B cell (primary cell): ENCODE results near the gene FAM219A. TPM values are rescaled to one million over a fixed set of nuclear protein-coding genes. Genes with fewer than 3 reads are reported as not detected.

Source experiments
- ATAC-seq: fragments of 200-7000 bp; cut with Tn5 transposase; one replicate; pipeline ENCODE4 v1.10.0; 2021; ENCODE audit warnings: low read depth, mild to moderate bottlenecking, moderate number of reproducible peaks, moderate library complexity
- CTCF ChIA-PET: fragments of 350-600 bp; sonication (Branson Sonifier 250); formaldehyde crosslinking; loops from one replicate; lab custom pipeline; 2021; ENCODE audit warnings: antibody characterized with exemption, inconsistent platforms; lab: Charles Lee
- POLR2A ChIA-PET: fragments of 350-600 bp; sonication (Branson Sonifier 250); formaldehyde crosslinking; loops from one replicate; lab custom pipeline; 2021; ENCODE audit warnings: antibody characterized with exemption; lab: Charles Lee
- DNase-seq: peaks from one replicate; pipeline ENCODE4 v3.0.0; 2013
- H2AFZ ChIP-seq: 2 replicates; pipeline ENCODE4 v1.6.1; 2012; ENCODE audit warnings: mild to moderate bottlenecking, low read depth, low read length; ENCODE audit not compliant: insufficient read depth, poor library complexity, severe bottlenecking
- H3K27ac ChIP-seq, 2 donors: 1 replicate in 1 of 2; 2 replicates in 1 of 2; pipeline ENCODE4 v1.5.1; 2012 to 2013; ENCODE audit warnings: low read length in 2 of 2, mild to moderate bottlenecking in 2 of 2, moderate library complexity in 1 of 2
- H3K27me3 ChIP-seq, 4 experiments: fragments of 200-600 bp in 1 of 4; sonication (generic) in 1 of 4; replicated peaks in 1 of 4; 1 replicate in 2 of 4; 2 replicates in 2 of 4; pipeline versions ENCODE4 v1.6.1 to v1.7.0; 2013 to 2016; ENCODE audit warnings: low read length in 3 of 4, mild to moderate bottlenecking in 2 of 4, mixed read lengths in 1 of 4, moderate library complexity in 1 of 4; ENCODE audit not compliant: insufficient read depth in 4 of 4, control insufficient read depth in 3 of 4; ENCODE audit errors: control extremely low read depth in 1 of 4
- H3K36me3 ChIP-seq, 2 experiments: replicated peaks in 1 of 2; 1 replicate in 1 of 2; 2 replicates in 1 of 2; pipeline versions ENCODE4 v1.6.1 to v1.7.1; 2013; ENCODE audit warnings: low read length in 1 of 2; ENCODE audit not compliant: insufficient read depth in 2 of 2, control insufficient read depth in 1 of 2; ENCODE audit errors: control extremely low read depth in 1 of 2, extremely low read depth in 1 of 2
- H3K4me1 ChIP-seq, 2 donors: fragments of 200-600 bp in 1 of 2; sonication (generic) in 1 of 2; 1 replicate in 1 of 2; 2 replicates in 1 of 2; pipeline versions ENCODE4 v1.5.1 to v1.6.1; 2013 to 2017; ENCODE audit warnings: low read length in 2 of 2; ENCODE audit not compliant: control insufficient read depth in 2 of 2, insufficient read depth in 2 of 2
- H3K4me2 ChIP-seq: replicated peaks from 2 replicates; pipeline ENCODE3; 2012; ENCODE audit warnings: mild to moderate bottlenecking, low read depth, low read length; ENCODE audit not compliant: poor library complexity, severe bottlenecking
- H3K4me3 ChIP-seq, 5 experiments: fragments of 200-600 bp in 1 of 5; sonication (generic) in 1 of 5; 1 replicate in 3 of 5; 2 replicates in 2 of 5; pipeline versions ENCODE4 v1.5.1 to v1.7.0; 2011 to 2016; ENCODE audit warnings: low read length in 4 of 5, mild to moderate bottlenecking in 4 of 5, low read depth in 2 of 5, control low read depth in 1 of 5, moderate library complexity in 1 of 5; ENCODE audit not compliant: insufficient read depth in 1 of 5; ENCODE audit errors: control extremely low read depth in 1 of 5, extremely low read depth in 1 of 5
- H3K79me2 ChIP-seq: fragments of 200-600 bp; sonication (generic); one replicate; pipeline ENCODE4 v1.6.0; 2016; ENCODE audit warnings: low read length; ENCODE audit not compliant: control insufficient read depth, insufficient read depth
- H3K9ac ChIP-seq: fragments of 200-600 bp; sonication (generic); 2 replicates; pipeline ENCODE4 v1.6.1; 2017; ENCODE audit warnings: mild to moderate bottlenecking, low read length, moderate library complexity
- H3K9me3 ChIP-seq, 3 donors: one replicate each; pipeline versions ENCODE4 v1.6.1 to v1.7.1; 2013; ENCODE audit warnings: low read length in 2 of 3; ENCODE audit not compliant: control insufficient read depth in 2 of 3, insufficient read depth in 1 of 3; ENCODE audit errors: control extremely low read depth in 1 of 3
- H4K20me1 ChIP-seq: 2 replicates; pipeline ENCODE4 v1.6.0; 2012; ENCODE audit warnings: mild to moderate bottlenecking, low read length; ENCODE audit not compliant: insufficient read depth, control insufficient read depth, poor library complexity, severe bottlenecking
- H3K27ac Mint-ChIP-seq: one replicate; pipeline ENCODE4 v1.8.0; 2021; ENCODE audit warnings: mixed read lengths
- H3K27me3 Mint-ChIP-seq: one replicate; pipeline ENCODE4 v1.8.0; 2021; ENCODE audit warnings: mixed read lengths
- H3K4me1 Mint-ChIP-seq: one replicate; pipeline ENCODE4 v1.8.0; 2021; ENCODE audit warnings: mixed read lengths
- H3K4me3 Mint-ChIP-seq: one replicate; pipeline ENCODE4 v1.8.0; 2021; ENCODE audit warnings: mixed read lengths
- H3K9me3 Mint-ChIP-seq: one replicate; pipeline ENCODE4 v1.8.0; 2022; ENCODE audit warnings: mixed read lengths; ENCODE audit not compliant: insufficient read depth
- EZH2 ChIP-seq: IDR thresholded peaks from 2 replicates; pipeline ENCODE4 v1.6.1; 2012; ENCODE audit warnings: borderline replicate concordance, low read depth, mild to moderate bottlenecking, moderate library complexity, low read length; ENCODE audit not compliant: insufficient read depth, poor library complexity, severe bottlenecking
- WGBS: methylation state at CpG from one replicate; pipeline ENCODE4 v1.1.5; 2013; ENCODE audit warnings: missing lambda C conversion rate; ENCODE audit not compliant: insufficient coverage; 5-methylcytosine and 5-hydroxymethylcytosine counted together
- intact Hi-C: fragments of 100-400 bp; cut with micrococcal nuclease; formaldehyde crosslinking; loops from one replicate; pipeline ENCODE4 v1.10.0; 2022
- polyA plus RNA-seq: library from polyadenylated mRNA; depleted of rRNA; stranded (reverse); fragments of >200 nt; gene quantifications from 2 replicates; pipeline ENCODE4 v1.2.3, GENCODE V29; 2012
- total RNA-seq, 2 donors: library from RNA; stranded (reverse); fragments of 120-200 nt in 1 of 2; gene quantifications; 1 replicate in 1 of 2; 2 replicates in 1 of 2; pipeline versions ENCODE4 v1.2.3 to v1.2.4, GENCODE V29; 2013 to 2022
- TF ChIP-seq, protein P1 (sequence below): fragments of 200-600 bp; IDR thresholded peaks from one replicate; pipeline ENCODE4 v1.8.0; 2022; ENCODE audit warnings: antibody characterized with exemption, mild to moderate bottlenecking

The FAM219A gene
- total and polyA plus RNA-seq, 2 donors (not counting 1 experiment from before 2014, with no cell fraction given) = 12.9 to 17.3 TPM

DNA sequence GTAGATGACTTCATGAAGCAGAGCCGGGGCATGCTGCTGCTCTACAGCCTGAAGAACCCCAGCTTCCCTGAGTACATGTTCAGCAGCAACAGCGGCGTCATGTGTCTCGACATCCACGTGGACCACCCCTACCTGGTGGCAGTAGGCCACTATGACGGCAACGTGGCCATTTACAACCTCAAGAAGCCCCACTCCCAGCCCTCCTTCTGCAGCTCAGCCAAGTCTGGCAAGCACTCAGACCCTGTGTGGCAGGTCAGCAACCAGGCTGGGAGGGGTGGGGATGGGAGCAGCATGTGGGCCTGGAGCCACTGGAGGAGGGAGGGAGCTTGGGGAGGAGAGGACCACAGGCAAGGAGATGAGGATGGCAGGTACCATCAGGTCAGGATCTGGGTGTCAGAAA, 48.3 kb upstream of the FAM219A start:
- CTCF ChIA-PET = interaction anchor here (0.8 to 1.6 kb wide), 2 partner anchors 10 to 103 kb away, joined by 3 to 8 read pairs; no protein-coding TSS in a partner anchor
- Histone ChIP-seq H3K27me3 (peaks cover 0 to 6% (median 0%) of the 10 kb centered on the region in 4 experiments), H4K20me1 (no peaks in the 10 kb centered on the region), H3K36me3 (no peaks in the 10 kb centered on the region), H3K4me3 (no peak overlapping the region), H3K4me1 (no peaks in the 10 kb centered on the region), H3K79me2 (no peaks in the 10 kb centered on the region), H2AFZ (no peak overlapping the region), H3K27ac (no peak overlapping the region), H3K4me2 (no peak overlapping the region), H3K9me3 (no peaks in the 10 kb centered on the region), H3K9ac (no peak overlapping the region)
- intact Hi-C loops = no loop called here
- POLR2A ChIA-PET = no interaction called here
- no peak overlapping the region for H3K27ac Mint-ChIP-seq
- H3K4me1 Mint-ChIP-seq = no peaks in the 10 kb centered on the region
- 94% methylated on average over 5 of the region's 7 CpGs for WGBS
- H3K27me3 Mint-ChIP-seq = peaks cover 37% of the 10 kb centered on the region
- TF ChIP-seq EZH2 = no peak
- TF ChIP-seq, protein P1, sequence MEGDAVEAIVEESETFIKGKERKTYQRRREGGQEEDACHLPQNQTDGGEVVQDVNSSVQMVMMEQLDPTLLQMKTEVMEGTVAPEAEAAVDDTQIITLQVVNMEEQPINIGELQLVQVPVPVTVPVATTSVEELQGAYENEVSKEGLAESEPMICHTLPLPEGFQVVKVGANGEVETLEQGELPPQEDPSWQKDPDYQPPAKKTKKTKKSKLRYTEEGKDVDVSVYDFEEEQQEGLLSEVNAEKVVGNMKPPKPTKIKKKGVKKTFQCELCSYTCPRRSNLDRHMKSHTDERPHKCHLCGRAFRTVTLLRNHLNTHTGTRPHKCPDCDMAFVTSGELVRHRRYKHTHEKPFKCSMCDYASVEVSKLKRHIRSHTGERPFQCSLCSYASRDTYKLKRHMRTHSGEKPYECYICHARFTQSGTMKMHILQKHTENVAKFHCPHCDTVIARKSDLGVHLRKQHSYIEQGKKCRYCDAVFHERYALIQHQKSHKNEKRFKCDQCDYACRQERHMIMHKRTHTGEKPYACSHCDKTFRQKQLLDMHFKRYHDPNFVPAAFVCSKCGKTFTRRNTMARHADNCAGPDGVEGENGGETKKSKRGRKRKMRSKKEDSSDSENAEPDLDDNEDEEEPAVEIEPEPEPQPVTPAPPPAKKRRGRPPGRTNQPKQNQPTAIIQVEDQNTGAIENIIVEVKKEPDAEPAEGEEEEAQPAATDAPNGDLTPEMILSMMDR = no peak
- no peak for DNase-seq
- ATAC-seq = no peak
- H3K9me3 Mint-ChIP-seq = no peaks in the 10 kb centered on the region
- no peak overlapping the region for H3K4me3 Mint-ChIP-seq

DNA sequence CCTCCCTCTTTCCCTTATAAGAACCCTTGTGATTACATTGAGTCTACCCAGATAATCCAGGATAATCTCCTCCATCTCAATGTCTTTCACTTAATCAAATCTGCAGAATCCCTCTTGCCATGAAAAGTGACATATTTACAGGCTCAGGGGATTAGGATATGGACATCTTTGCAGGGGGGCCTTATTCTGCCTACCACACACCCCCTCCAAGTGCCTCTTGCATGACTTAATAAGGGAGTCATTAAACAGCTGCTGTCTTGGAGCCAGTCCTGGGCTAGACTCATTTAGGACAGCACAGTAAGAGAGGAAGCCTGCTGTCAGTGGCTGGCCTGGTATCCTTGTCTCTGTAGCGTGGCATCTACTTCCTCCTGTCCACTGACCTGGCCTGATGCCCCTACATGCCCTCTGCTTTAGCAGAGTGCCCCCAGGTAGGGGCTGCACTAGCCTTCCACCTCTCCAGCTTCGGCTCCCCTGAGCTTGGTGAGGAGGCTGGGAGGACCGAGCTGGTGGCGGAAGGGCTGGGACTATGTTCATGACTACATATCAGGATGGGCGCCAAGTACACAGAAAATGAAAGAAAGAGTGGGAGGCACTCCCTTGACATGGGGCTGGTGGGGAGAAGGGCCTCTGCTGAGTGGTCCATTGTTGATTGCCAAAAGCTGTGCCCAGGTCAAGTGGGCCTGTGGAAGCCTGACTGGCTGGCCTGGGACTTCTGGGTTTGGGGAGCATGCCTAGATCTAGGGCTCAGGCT, 47.2 kb upstream of the FAM219A start:
- TF ChIP-seq, protein P1 = no peak
- no peak for TF ChIP-seq EZH2
- WGBS = 100% methylated on average over 5 of the region's 5 CpGs

More for the DNA sequence above, 47.2 kb upstream of the FAM219A start:
- Histone ChIP-seq H3K36me3 (no peaks in the 10 kb centered on the region), H3K9ac (no peak overlapping the region), H3K4me2 (no peak overlapping the region), H3K79me2 (no peaks in the 10 kb centered on the region), H4K20me1 (no peaks in the 10 kb centered on the region), H3K27me3 (peaks cover 0 to 6% (median under 1%) of the 10 kb centered on the region in 4 experiments), H3K4me1 (peaks cover 0 to 1% of the 10 kb centered on the region in 2 donors), H3K27ac (no peak overlapping the region), H3K4me3 (no peak overlapping the region), H3K9me3 (no peaks in the 10 kb centered on the region), H2AFZ (no peak overlapping the region)
- ATAC-seq (no peak), DNase-seq (no peak)
- intact Hi-C loops = no loop called here
- Mint-ChIP-seq H3K27me3 (peaks cover 39% of the 10 kb centered on the region), H3K4me1 (no peaks in the 10 kb centered on the region), H3K27ac (no peak overlapping the region), H3K9me3 (no peaks in the 10 kb centered on the region), H3K4me3 (no peak overlapping the region)
- ChIA-PET CTCF (interaction anchor here (0.8 to 1.6 kb wide), 3 partner anchors 9 to 175 kb away, joined by 3 to 8 read pairs (median 3); no protein-coding TSS in a partner anchor), POLR2A (no interaction called here)
